VCaP (cell line): ENCODE results near the gene MPV17L2.
"Not testable (repeated sequence)": the region's sequence is repeated elsewhere in the genome, so short reads cannot be mapped to it uniquely, and the experiment has no call there.

Experiments used
- H3K27ac ChIP-seq: fragments of 450-650 bp; 2 replicates; pipeline ENCODE4 v1.5.1; 2017
- CTCF ChIP-seq: fragments of 450-650 bp; conservative IDR thresholded peaks from 2 replicates; pipeline ENCODE4 v1.5.1; 2017; ENCODE audit warnings: mild to moderate bottlenecking, moderate library complexity

MPV17L2 gene

GRCh38 chr19:18156841-18157464, 36.1 kb upstream of the MPV17L2 start:
- TF ChIP-seq CTCF: no peak
- peak overlapping the region; percentile 79 for H3K27ac ChIP-seq

- no peak for TF ChIP-seq CTCF
- peak overlapping the region; percentile 79 for H3K27ac ChIP-seq
Observed at GRCh38 chr19:18157465-18158063, 35.5 kb upstream of the MPV17L2 start.

GRCh38 chr19:18158467-18158866, 34.6 kb upstream of the MPV17L2 start:
- TF ChIP-seq CTCF: no peak
- H3K27ac ChIP-seq: peak overlapping the region; percentile 79; the same call in 1 of the 2 replicates

GRCh38 chr19:18159059-18159616, 33.9 kb upstream of the MPV17L2 start:
- H3K27ac ChIP-seq: not testable (repeated sequence)

GRCh38 chr19:18159810-18160209, 33.2 kb upstream of the MPV17L2 start:
- H3K27ac ChIP-seq: peak overlapping the region; percentile 78; the same call in 1 of the 2 replicates
- no peak for TF ChIP-seq CTCF

GRCh38 chr19:18160493-18160970, 32.5 kb upstream of the MPV17L2 start:
- no peak for TF ChIP-seq CTCF
- peak overlapping the region; percentile 78 for H3K27ac ChIP-seq

- H3K27ac ChIP-seq: peak overlapping the region; percentile 78
- peak; percentile 99 for TF ChIP-seq CTCF
Observed at GRCh38 chr19:18160971-18161635, 31.9 kb upstream of the MPV17L2 start.
